Activated naive CD4-positive, alpha-beta T cell treated with anti-CD3 and anti-CD28 coated beads for 36 hours (primary cell): ENCODE measurements around the gene ZIC4. TPM values are rescaled to one million over a fixed set of nuclear protein-coding genes. Genes with fewer than 3 reads are reported as not detected.

ENCODE experiments used
- CTCF ChIA-PET: fragments of 350-600 bp; sonication (Branson Sonifier 250); formaldehyde crosslinking; loops from one replicate; lab custom pipeline; 2021; ENCODE audit warnings: antibody characterized with exemption; lab: Charles Lee
- DNase-seq: peaks from one replicate; pipeline ENCODE4 v3.0.0-alpha.2; 2020
- H3K27ac Mint-ChIP-seq: one replicate; pipeline ENCODE4 v1.8.0; 2021; ENCODE audit warnings: mild to moderate bottlenecking, mixed read lengths
- H3K27me3 Mint-ChIP-seq: one replicate; pipeline ENCODE4 v1.8.0; 2021; ENCODE audit warnings: low read depth, mixed read lengths
- H3K36me3 Mint-ChIP-seq: one replicate; pipeline ENCODE4 v1.8.0; 2021; ENCODE audit warnings: low read depth, mixed read lengths
- H3K4me1 Mint-ChIP-seq: one replicate; pipeline ENCODE4 v1.8.0; 2021; ENCODE audit warnings: low read depth, mixed read lengths
- H3K4me3 Mint-ChIP-seq: one replicate; pipeline ENCODE4 v1.8.0; 2021; ENCODE audit warnings: mild to moderate bottlenecking, moderate library complexity, mixed read lengths
- H3K9me3 Mint-ChIP-seq: one replicate; pipeline ENCODE4 v1.8.0; 2021; ENCODE audit warnings: mixed read lengths
- intact Hi-C: fragments of 100-400 bp; cut with micrococcal nuclease; formaldehyde crosslinking; loops from one replicate; pipeline ENCODE4 v1.15.1; 2023
- total RNA-seq, 2 experiments: library from RNA; stranded (reverse); gene quantifications; one replicate each; pipeline ENCODE4 v1.2.3, GENCODE V29; 2021

Gene ZIC4
- total RNA-seq, 2 experiments from 2014 or later: not detected

DNA sequence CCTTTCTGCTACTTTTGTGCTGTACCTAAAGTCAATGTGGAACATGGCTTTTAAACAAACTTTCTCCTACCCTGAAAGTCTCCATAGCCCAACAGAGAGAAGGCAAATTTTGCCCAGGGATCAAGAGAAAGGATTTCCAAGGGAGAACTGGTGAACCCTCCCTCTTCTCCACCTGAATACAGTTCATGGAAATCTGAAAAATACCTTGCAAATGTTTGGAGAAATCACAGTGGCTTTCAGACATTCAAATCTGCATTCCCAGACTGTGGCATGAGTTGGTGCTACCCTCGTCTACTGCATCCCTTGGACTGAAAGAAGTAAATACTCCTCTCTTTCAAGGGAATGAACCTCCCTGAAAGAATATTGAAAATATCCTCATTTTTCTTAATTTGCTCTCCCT lies 38.7 kb downstream of the ZIC4 start:
- Mint-ChIP-seq H3K27me3 (peaks cover 62% of the 10 kb centered on the region), H3K9me3 (peaks cover 6% of the 10 kb centered on the region), H3K27ac (no peak overlapping the region), H3K36me3 (peaks cover 4% of the 10 kb centered on the region), H3K4me3 (no peak overlapping the region), H3K4me1 (no peaks in the 10 kb centered on the region)
- intact Hi-C loops: loop anchor here (10.0 kb wide), 1 partner anchor 1577 kb away; no protein-coding TSS in a partner anchor
- CTCF ChIA-PET: no interaction called here
- no peak for DNase-seq

- Mint-ChIP-seq H3K4me1 (peaks cover 5% of the 10 kb centered on the region), H3K36me3 (peaks cover 2% of the 10 kb centered on the region), H3K27me3 (peaks cover 58% of the 10 kb centered on the region), H3K27ac (no peak overlapping the region), H3K4me3 (no peak overlapping the region), H3K9me3 (peaks cover 6% of the 10 kb centered on the region)
- intact Hi-C loops: loop anchor here (10.0 kb wide), 1 partner anchor 1579 kb away; no protein-coding TSS in a partner anchor
- CTCF ChIA-PET: no interaction called here
- no peak for DNase-seq
These were observed 40.9 kb downstream of the ZIC4 start for GRCh38 chr3:147365196-147366115.

DNA sequence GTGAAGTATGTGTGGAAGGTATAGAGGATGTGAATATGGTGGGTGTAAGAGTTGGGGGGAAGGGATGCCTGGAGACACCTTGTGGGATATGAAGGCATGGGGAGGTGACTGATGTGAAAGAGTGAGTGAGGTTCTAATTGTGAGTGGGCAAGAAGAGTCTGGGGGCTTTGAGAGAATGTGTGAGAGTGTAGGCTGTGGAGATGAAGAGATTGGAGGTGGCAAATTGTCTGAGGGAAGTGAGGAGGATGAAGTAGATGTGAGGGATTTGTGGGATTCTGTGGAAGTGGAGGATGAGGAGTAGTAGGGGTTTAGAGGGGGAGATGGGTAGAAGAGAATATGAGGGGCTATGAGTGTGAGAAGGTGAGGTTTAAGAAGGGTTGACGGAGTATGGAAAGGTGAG lies 41.6 kb downstream of the ZIC4 start:
- peaks cover 59% of the 10 kb centered on the region for H3K27me3 Mint-ChIP-seq

DNA sequence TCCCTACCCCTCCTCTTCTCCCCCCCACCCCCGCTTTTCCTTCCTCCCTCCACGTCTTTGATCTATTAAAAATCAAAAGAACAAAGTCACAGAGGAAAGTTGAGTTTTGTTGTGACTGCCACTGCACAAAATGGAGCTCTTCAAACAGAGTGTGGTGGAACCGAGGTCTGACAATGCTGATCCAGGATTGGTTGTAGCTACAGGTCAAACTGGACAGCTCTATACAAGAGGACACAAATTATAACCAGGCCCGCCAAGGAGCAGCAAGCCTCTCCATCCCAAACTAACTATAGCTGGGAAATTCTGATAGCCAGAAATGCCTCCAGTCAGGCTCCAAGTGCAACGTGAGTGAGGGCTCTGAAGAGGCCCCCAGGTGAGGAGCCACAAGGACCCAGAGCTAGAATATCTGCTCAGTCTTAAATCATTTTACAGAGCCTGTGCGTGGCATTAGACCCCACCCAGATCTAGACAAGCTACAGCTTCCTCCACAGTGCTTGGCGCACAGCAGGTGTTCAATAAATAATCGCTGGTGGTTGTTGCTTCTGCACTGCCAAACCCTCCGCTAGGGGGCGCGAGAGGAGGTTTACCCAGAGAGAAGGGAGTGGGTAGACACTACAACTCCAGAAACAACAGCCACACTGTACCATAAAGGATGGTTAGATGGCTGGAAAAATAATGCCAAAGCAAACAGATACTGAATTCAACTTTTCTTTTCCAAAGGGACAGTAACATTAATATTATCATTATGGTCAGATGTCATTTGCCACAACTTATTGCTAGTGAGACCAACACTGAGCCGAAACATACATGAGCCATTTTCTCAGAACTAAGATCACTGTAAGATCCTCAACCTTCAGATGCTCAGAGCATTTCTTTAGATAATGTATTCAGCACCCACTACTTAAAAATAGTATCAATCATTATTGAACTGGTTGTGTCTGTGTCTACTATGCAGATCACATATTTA lies 44.6 kb downstream of the ZIC4 start:
- Mint-ChIP-seq H3K9me3 (peaks cover 6% of the 10 kb centered on the region), H3K4me3 (no peak overlapping the region), H3K4me1 (peaks cover 5% of the 10 kb centered on the region), H3K36me3 (no peaks in the 10 kb centered on the region), H3K27me3 (peaks cover 65% of the 10 kb centered on the region), H3K27ac (no peak overlapping the region)
- DNase-seq: peak; percentile 65
- intact Hi-C loops: loop anchor here (10.0 kb wide), 1 partner anchor 1583 kb away; no protein-coding TSS in a partner anchor
- CTCF ChIA-PET: interaction anchor here (0.6 kb wide), 1 partner anchor 40 kb away, joined by 3 read pairs; no protein-coding TSS in a partner anchor

More for the DNA sequence above, 41.6 kb downstream of the ZIC4 start:
- peaks cover 6% of the 10 kb centered on the region for H3K9me3 Mint-ChIP-seq
- no peak overlapping the region for H3K4me3 Mint-ChIP-seq
- H3K4me1 Mint-ChIP-seq: peaks cover 5% of the 10 kb centered on the region
- H3K27ac Mint-ChIP-seq: no peak overlapping the region
- CTCF ChIA-PET: no interaction called here
- no peaks in the 10 kb centered on the region for H3K36me3 Mint-ChIP-seq
- intact Hi-C loops: loop anchor here (10.0 kb wide), 1 partner anchor 1580 kb away; no protein-coding TSS in a partner anchor
- DNase-seq: no peak

- CTCF ChIA-PET: no interaction called here
- intact Hi-C loops: loop anchor here (10.0 kb wide), 1 partner anchor 1584 kb away; no protein-coding TSS in a partner anchor
- Mint-ChIP-seq H3K4me3 (no peak overlapping the region), H3K36me3 (peaks cover 2% of the 10 kb centered on the region), H3K27me3 (peaks cover 73% of the 10 kb centered on the region), H3K4me1 (peaks cover 5% of the 10 kb centered on the region), H3K9me3 (peaks cover 6% of the 10 kb centered on the region), H3K27ac (no peak overlapping the region)
- no peak for DNase-seq
These were observed 45.5 kb downstream of the ZIC4 start for GRCh38 chr3:147360646-147361453.

DNA sequence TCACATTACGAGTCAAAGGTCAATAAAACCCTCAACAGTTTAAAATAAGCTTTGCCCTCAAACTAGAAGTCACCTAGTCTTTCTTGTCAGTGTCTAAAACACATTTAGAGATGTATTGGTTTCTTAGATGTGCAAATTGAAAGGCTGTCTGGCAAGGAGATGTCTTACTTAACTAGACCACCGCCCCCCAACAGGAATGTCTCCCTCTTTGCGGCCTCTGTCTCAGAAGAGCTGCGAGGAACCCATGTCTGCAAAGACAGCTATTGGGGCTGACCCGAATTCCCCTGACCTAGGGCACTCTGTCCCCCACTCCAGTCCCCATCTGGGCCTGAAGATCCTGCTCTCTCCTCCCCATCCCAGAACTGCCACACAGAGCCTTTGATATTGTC lies 46.3 kb downstream of the ZIC4 start:
- H3K27me3 Mint-ChIP-seq: peaks cover 76% of the 10 kb centered on the region
- no peak for DNase-seq
- CTCF ChIA-PET: no interaction called here
- H3K27ac Mint-ChIP-seq: no peak overlapping the region
- intact Hi-C loops: loop anchor here (10.0 kb wide), 1 partner anchor 1585 kb away; no protein-coding TSS in a partner anchor
- H3K9me3 Mint-ChIP-seq: peaks cover 6% of the 10 kb centered on the region
- H3K4me3 Mint-ChIP-seq: no peak overlapping the region
- H3K4me1 Mint-ChIP-seq: peaks cover 5% of the 10 kb centered on the region
- peaks cover 4% of the 10 kb centered on the region for H3K36me3 Mint-ChIP-seq

GRCh38 chr3:147359177-147360050 lies 46.9 kb downstream of the ZIC4 start:
- H3K27ac Mint-ChIP-seq: no peak overlapping the region
- H3K4me3 Mint-ChIP-seq: no peak overlapping the region
- intact Hi-C loops: loop anchor here (5.0 to 10.0 kb wide), 2 partner anchors 53 to 1585 kb away; no protein-coding TSS in a partner anchor
- no peaks in the 10 kb centered on the region for H3K9me3 Mint-ChIP-seq
- H3K36me3 Mint-ChIP-seq: peaks cover 4% of the 10 kb centered on the region
- DNase-seq: no peak
- CTCF ChIA-PET: no interaction called here
- H3K27me3 Mint-ChIP-seq: peaks cover 76% of the 10 kb centered on the region
- H3K4me1 Mint-ChIP-seq: peaks cover 5% of the 10 kb centered on the region

DNA sequence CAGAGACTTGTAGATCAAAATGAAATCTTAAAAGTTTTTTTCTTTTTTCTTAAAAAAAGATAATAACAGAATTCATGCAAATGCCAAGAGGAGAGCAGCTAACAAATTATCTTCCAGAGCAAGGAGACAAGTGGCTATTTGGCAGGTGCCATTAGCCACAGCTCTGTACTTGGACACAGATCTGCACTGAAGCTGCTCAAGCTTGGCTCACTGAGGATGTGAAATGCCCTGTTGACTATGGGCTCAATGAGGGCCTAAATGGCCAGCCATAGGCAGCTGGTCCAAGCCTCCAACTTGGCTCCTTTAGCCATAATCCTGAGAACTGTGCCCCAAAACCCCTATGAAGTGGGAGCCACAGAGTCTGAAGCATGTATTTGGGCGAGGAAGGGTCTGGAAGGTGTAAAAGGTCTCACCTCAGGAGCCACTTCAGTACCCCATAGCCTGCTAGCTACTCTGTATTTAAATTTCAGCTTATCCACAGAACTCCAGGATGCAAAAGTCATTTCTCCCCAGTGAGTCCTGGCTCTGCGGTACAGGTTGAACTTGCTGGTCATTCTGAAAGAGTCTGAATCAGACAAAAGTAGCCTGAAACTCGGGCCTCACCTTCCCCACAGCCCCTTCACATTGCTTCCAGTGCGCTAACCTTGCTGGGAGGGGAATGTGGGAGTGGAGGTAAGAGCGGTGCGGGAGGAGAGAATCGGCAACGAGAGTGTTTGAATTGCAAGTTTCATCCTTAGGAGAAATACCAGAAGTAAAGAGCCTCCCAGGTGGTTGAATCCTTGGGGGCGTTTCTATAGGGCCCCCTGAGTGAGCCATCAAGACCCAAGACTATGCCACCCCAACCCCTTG lies 48.0 kb downstream of the ZIC4 start:
- H3K4me1 Mint-ChIP-seq: peaks cover 5% of the 10 kb centered on the region
- H3K27me3 Mint-ChIP-seq: peaks cover 78% of the 10 kb centered on the region
- DNase-seq: no peak
- CTCF ChIA-PET: no interaction called here
- no peak overlapping the region for H3K27ac Mint-ChIP-seq
- no peak overlapping the region for H3K4me3 Mint-ChIP-seq
- no peaks in the 10 kb centered on the region for H3K9me3 Mint-ChIP-seq
- H3K36me3 Mint-ChIP-seq: peaks cover 5% of the 10 kb centered on the region
- intact Hi-C loops: loop anchor here (5.0 kb wide), 1 partner anchor 54 kb away; no protein-coding TSS in a partner anchor

DNA sequence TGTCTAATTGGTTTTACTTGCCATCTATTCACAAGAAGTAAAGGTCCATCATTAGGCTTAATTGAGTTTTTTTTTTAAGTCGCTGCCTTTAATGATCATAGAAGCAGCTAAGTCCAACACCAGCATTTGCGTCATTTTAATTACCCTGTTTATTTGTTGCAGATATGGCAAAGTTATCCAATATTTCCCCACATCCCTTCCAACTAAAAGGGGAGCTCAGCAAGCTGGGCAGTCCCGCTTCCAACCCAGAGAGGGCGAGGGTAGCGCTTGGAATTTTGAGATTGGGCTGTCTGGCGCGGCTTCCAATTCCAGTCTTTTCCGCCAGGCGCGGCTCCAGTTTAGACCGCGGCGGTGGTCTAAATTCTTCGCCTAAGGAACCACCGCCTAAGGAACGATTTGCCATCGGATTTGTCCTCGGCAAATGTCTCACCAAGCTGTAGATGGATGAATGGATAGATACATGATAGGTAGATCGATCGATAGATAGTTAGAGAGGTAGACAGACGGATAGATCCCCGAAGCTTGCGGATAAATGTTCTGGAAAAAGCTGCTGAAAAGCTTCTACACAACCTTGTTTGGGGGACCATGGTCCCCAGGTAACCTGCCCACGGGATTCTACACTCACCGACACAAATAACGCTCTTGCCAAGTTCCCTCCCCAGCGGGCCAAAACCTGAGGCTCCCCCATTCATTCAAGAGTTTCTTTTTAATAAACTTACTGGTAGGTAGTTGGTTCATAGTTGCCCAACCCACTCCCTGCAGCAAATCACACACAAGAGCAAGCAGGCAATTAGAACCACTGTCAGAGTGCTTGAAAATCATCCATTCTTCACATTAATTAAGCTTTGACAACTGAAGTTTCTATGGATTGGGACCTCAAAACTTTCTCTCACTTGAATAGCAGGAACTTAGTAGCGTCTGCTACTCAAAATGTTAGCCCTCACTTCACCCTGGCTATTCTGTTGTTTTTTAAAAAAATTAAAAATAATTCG lies 49.1 kb downstream of the ZIC4 start:
- no peak for DNase-seq
- Mint-ChIP-seq H3K27me3 (peaks cover 77% of the 10 kb centered on the region), H3K36me3 (peaks cover 5% of the 10 kb centered on the region), H3K4me1 (peaks cover 5% of the 10 kb centered on the region), H3K9me3 (no peaks in the 10 kb centered on the region), H3K27ac (no peak overlapping the region), H3K4me3 (no peak overlapping the region)
- CTCF ChIA-PET: no interaction called here
- intact Hi-C loops: loop anchor here (5.0 kb wide), 1 partner anchor 55 kb away; no protein-coding TSS in a partner anchor
